ENCODE measurements around the gene FGF10.

The FGF10 gene

GRCh38 chr5:44257221-44257620, 132.0 kb downstream of the FGF10 start:
- no peak for DNase-seq (ENCODE audit: low read depth)

Measured in stimulated activated CD8-positive, alpha-beta memory T cell treated with anti-CD3 and anti-CD28 coated beads, Interleukin-15, amount 100 ng/mL, for 24 hours (primary cell).